Measurements from ENCODE around the gene RGL3.

Gene RGL3

GRCh38 chr19:11448923-11449554 lies 29.9 kb upstream of the RGL3 start:
- no peak for TF ChIP-seq CTCF (IDR thresholded peaks at IDR 0.05; ENCODE audit: low read depth, low read length, missing control alignments)
- no peak overlapping the region for H3K4me3 ChIP-seq (replicated peaks; ENCODE audit: low read depth, low read length)
- no peak for DNase-seq (ENCODE audit: extremely low read depth, low read depth)

- H3K4me3 ChIP-seq (replicated peaks; ENCODE audit: low read depth, low read length) = no peak overlapping the region
- no peak for TF ChIP-seq CTCF (IDR thresholded peaks at IDR 0.05; ENCODE audit: low read depth, low read length, missing control alignments)
- DNase-seq (ENCODE audit: extremely low read depth, low read depth) = no peak
Measured at GRCh38 chr19:11448410-11448809, 29.3 kb upstream of the RGL3 start.

GRCh38 chr19:11447347-11448262 lies 28.5 kb upstream of the RGL3 start:
- no peak for DNase-seq (ENCODE audit: extremely low read depth, low read depth)
- no peak overlapping the region for H3K4me3 ChIP-seq (replicated peaks; ENCODE audit: low read depth, low read length)
- TF ChIP-seq CTCF (IDR thresholded peaks at IDR 0.05; ENCODE audit: low read depth, low read length, missing control alignments) = no peak

GRCh38 chr19:11446652-11447301 lies 27.7 kb upstream of the RGL3 start:
- no peak overlapping the region for H3K4me3 ChIP-seq (replicated peaks; ENCODE audit: low read depth, low read length)
- DNase-seq (ENCODE audit: extremely low read depth, low read depth) = no peak
- peak; percentile 76 for TF ChIP-seq CTCF (IDR thresholded peaks at IDR 0.05; ENCODE audit: low read depth, low read length, missing control alignments)

GRCh38 chr19:11446271-11446651 lies 27.1 kb upstream of the RGL3 start:
- no peak for TF ChIP-seq CTCF (IDR thresholded peaks at IDR 0.05; ENCODE audit: low read depth, low read length, missing control alignments)
- no peak overlapping the region for H3K4me3 ChIP-seq (replicated peaks; ENCODE audit: low read depth, low read length)
- no peak for DNase-seq (ENCODE audit: extremely low read depth, low read depth)

GRCh38 chr19:11445141-11445540 lies 26.0 kb upstream of the RGL3 start:
- TF ChIP-seq CTCF (IDR thresholded peaks at IDR 0.05; ENCODE audit: low read depth, low read length, missing control alignments) = no peak

More at GRCh38 chr19:11445141-11445540, 26.0 kb upstream of the RGL3 start:
- DNase-seq (ENCODE audit: extremely low read depth, low read depth) = no peak
- H3K4me3 ChIP-seq (replicated peaks; ENCODE audit: low read depth, low read length) = no peak overlapping the region

Measured in HFF-Myc (cell line).